ENCODE data around the gene ICAM3. TPM values are rescaled to one million over a fixed set of nuclear protein-coding genes. Genes with fewer than 3 reads are reported as not detected.

ICAM3 gene
- polyA plus RNA-seq, 1 donor (not counting 4 experiments of a cell fraction or from before 2014, with no cell fraction given): 4.7 TPM

GRCh38 chr19:10321874-10322835 is 17.3 kb downstream of the ICAM3 start:
- Histone ChIP-seq H3K27me3 (ENCODE audit: control insufficient read depth, extremely low read depth, insufficient read depth, low read length) (no peaks in the 10 kb centered on the region), H3K4me2 (ENCODE audit: control insufficient read depth, extremely low read depth, insufficient read depth, low read depth, low read length) (no peak overlapping the region), H3K9me1 (ENCODE audit: control insufficient read depth, extremely low read depth, insufficient read depth, low read length) (no peaks in the 10 kb centered on the region), H3K36me3 (ENCODE audit: control insufficient read depth in 2 of 2, extremely low read depth in 1 of 2, insufficient read depth in 2 of 2, low read length in 2 of 2) (peaks cover 23 to 33% of the 10 kb centered on the region in 2 experiments), H3K9me3 (ENCODE audit: control insufficient read depth, low read depth, low read length) (no peaks in the 10 kb centered on the region), H4K20me1 (ENCODE audit: control insufficient read depth, extremely low read depth, insufficient read depth, low read length) (no peaks in the 10 kb centered on the region), H3K9ac (ENCODE audit: control insufficient read depth, extremely low read depth, insufficient read depth, low read length) (no peak overlapping the region), H3K79me2 (ENCODE audit: control insufficient read depth, insufficient read depth, low read length) (no peaks in the 10 kb centered on the region), H3K4me1 (ENCODE audit: control insufficient read depth, extremely low read depth, insufficient read depth, low read length) (no peaks in the 10 kb centered on the region), H3K27ac (ENCODE audit: control insufficient read depth, insufficient read depth, low read length) (no peak overlapping the region), H3K4me3 (ENCODE audit: control insufficient read depth in 2 of 3, extremely low read depth in 1 of 3, insufficient read depth in 2 of 3, low read depth in 1 of 3, low read length in 3 of 3) (no peak overlapping the region), H2AFZ (ENCODE audit: control insufficient read depth, low read length) (no peak overlapping the region)
- DNase-seq (ENCODE audit: low read depth, low spot score) (no peak), FAIRE-seq (no peak)
- dilution Hi-C loops (cut with MboI; ENCODE audit: extremely low pct_ligation_motif_present, low sequenced_read_pairs): no loop called here
- TF ChIP-seq CTCF (optimal IDR thresholded peaks at IDR 0.05 in 1 of 3, IDR thresholded peaks at IDR 0.05 in 1 of 3, conservative IDR thresholded peaks at IDR 0.05 in 1 of 3; ENCODE audit: extremely low read depth in 1 of 3, insufficient read depth in 2 of 3, low read length in 3 of 3): no peak
- TF ChIP-seq EZH2 (IDR thresholded peaks at IDR 0.05; ENCODE audit: low read length): no peak

- FAIRE-seq: no peak
These were observed 18.0 kb downstream of the ICAM3 start for GRCh38 chr19:10321417-10321797.

More at GRCh38 chr19:10321417-10321797, 18.0 kb downstream of the ICAM3 start:
- Histone ChIP-seq H3K36me3 (ENCODE audit: control insufficient read depth in 2 of 2, extremely low read depth in 1 of 2, insufficient read depth in 2 of 2, low read length in 2 of 2) (peaks cover 22 to 30% of the 10 kb centered on the region in 2 experiments), H3K4me3 (ENCODE audit: control insufficient read depth in 2 of 3, extremely low read depth in 1 of 3, insufficient read depth in 2 of 3, low read depth in 1 of 3, low read length in 3 of 3) (no peak overlapping the region), H3K9me3 (ENCODE audit: control insufficient read depth, low read depth, low read length) (no peaks in the 10 kb centered on the region), H3K27ac (ENCODE audit: control insufficient read depth, insufficient read depth, low read length) (no peak overlapping the region), H2AFZ (ENCODE audit: control insufficient read depth, low read length) (no peak overlapping the region), H3K4me2 (ENCODE audit: control insufficient read depth, extremely low read depth, insufficient read depth, low read depth, low read length) (no peak overlapping the region), H4K20me1 (ENCODE audit: control insufficient read depth, extremely low read depth, insufficient read depth, low read length) (no peaks in the 10 kb centered on the region), H3K9me1 (ENCODE audit: control insufficient read depth, extremely low read depth, insufficient read depth, low read length) (no peaks in the 10 kb centered on the region), H3K9ac (ENCODE audit: control insufficient read depth, extremely low read depth, insufficient read depth, low read length) (no peak overlapping the region), H3K27me3 (ENCODE audit: control insufficient read depth, extremely low read depth, insufficient read depth, low read length) (no peaks in the 10 kb centered on the region), H3K79me2 (ENCODE audit: control insufficient read depth, insufficient read depth, low read length) (no peaks in the 10 kb centered on the region), H3K4me1 (ENCODE audit: control insufficient read depth, extremely low read depth, insufficient read depth, low read length) (no peaks in the 10 kb centered on the region)
- no peak for DNase-seq (ENCODE audit: low read depth, low spot score)
- TF ChIP-seq CTCF (optimal IDR thresholded peaks at IDR 0.05 in 1 of 3, IDR thresholded peaks at IDR 0.05 in 1 of 3, conservative IDR thresholded peaks at IDR 0.05 in 1 of 3; ENCODE audit: extremely low read depth in 1 of 3, insufficient read depth in 2 of 3, low read length in 3 of 3) (no peak), EZH2 (IDR thresholded peaks at IDR 0.05; ENCODE audit: low read length) (no peak)
- dilution Hi-C loops (cut with MboI; ENCODE audit: extremely low pct_ligation_motif_present, low sequenced_read_pairs): no loop called here

Data from keratinocyte (primary cell).